Fibroblast of lung (primary cell): ENCODE results near the gene CRACDL. TPM values are rescaled to one million over a fixed set of nuclear protein-coding genes. Genes with fewer than 3 reads are reported as not detected.

Source experiments
- DNase-seq, 2 donors: peaks; one replicate each; pipeline versions ENCODE4 v3.0.0 to v3.0.0-alpha.2; 2010; ENCODE audit warnings: low read depth in 2 of 2
- H2AFZ ChIP-seq: 2 replicates; pipeline ENCODE4 v1.5.1; 2012; ENCODE audit warnings: low read length, control low read depth, inconsistent platforms
- H3K27ac ChIP-seq: 2 replicates; pipeline ENCODE4 v1.5.1; 2011; ENCODE audit warnings: low read length, control low read depth; ENCODE audit not compliant: insufficient read depth
- H3K27me3 ChIP-seq: 2 replicates; pipeline ENCODE4 v1.5.1; 2011; ENCODE audit warnings: mild to moderate bottlenecking, low read length; ENCODE audit not compliant: control insufficient read depth, insufficient read depth
- H3K36me3 ChIP-seq: 2 replicates; pipeline ENCODE4 v1.5.1; 2011; ENCODE audit warnings: low read length; ENCODE audit not compliant: control insufficient read depth, insufficient read depth
- H3K4me1 ChIP-seq: 2 replicates; pipeline ENCODE4 v1.5.1; 2011; ENCODE audit warnings: low read length; ENCODE audit not compliant: control insufficient read depth, insufficient read depth; ENCODE audit errors: extremely low read depth
- H3K4me2 ChIP-seq: 2 replicates; pipeline ENCODE4 v1.5.1; 2011; ENCODE audit warnings: low read length, control low read depth; ENCODE audit not compliant: insufficient read depth; ENCODE audit errors: extremely low read depth
- H3K4me3 ChIP-seq, 4 experiments: fragments of 200-600 bp in 1 of 4; sonication (generic) in 1 of 4; replicated peaks in 1 of 4; 2 replicates each; pipeline ENCODE4 v1.5.1; 2011 to 2016; ENCODE audit warnings: low read length in 4 of 4, low read depth in 3 of 4, mild to moderate bottlenecking in 3 of 4, control low read depth in 2 of 4, inconsistent platforms in 1 of 4, mixed read lengths in 1 of 4; ENCODE audit not compliant: insufficient read depth in 1 of 4; ENCODE audit errors: control extremely low read depth in 1 of 4
- H3K79me2 ChIP-seq: 2 replicates; pipeline ENCODE4 v1.5.1; 2012; ENCODE audit warnings: mild to moderate bottlenecking, low read length, inconsistent platforms; ENCODE audit not compliant: control insufficient read depth, insufficient read depth
- H3K9ac ChIP-seq: 2 replicates; pipeline ENCODE4 v1.5.1; 2011; ENCODE audit warnings: mild to moderate bottlenecking, low read length, control low read depth; ENCODE audit not compliant: insufficient read depth
- H3K9me3 ChIP-seq: 2 replicates; pipeline ENCODE4 v1.5.1; 2012; ENCODE audit warnings: low read depth, low read length; ENCODE audit not compliant: control insufficient read depth, insufficient read depth
- H4K20me1 ChIP-seq: 2 replicates; pipeline ENCODE4 v1.5.1; 2011; ENCODE audit warnings: low read length; ENCODE audit not compliant: control insufficient read depth, insufficient read depth; ENCODE audit errors: extremely low read depth
- CTCF ChIP-seq, 2 donors: IDR thresholded peaks in 1 of 2; conservative IDR thresholded peaks in 1 of 2; 1 replicate in 1 of 2; 2 replicates in 1 of 2; pipeline ENCODE4 v1.5.1; 2011 to 2012; ENCODE audit warnings: low read length in 2 of 2, control low read depth in 1 of 2, inconsistent platforms in 1 of 2, low read depth in 1 of 2, mild to moderate bottlenecking in 1 of 2
- EZH2 ChIP-seq: IDR thresholded peaks from 2 replicates; pipeline ENCODE4 v1.5.1; 2012; ENCODE audit warnings: low read length, control low read depth, mild to moderate bottlenecking; ENCODE audit errors: missing control alignments
- polyA plus RNA-seq, 2 donors: library from polyadenylated mRNA; depleted of rRNA in 1 of 2; stranded (reverse) in 1 of 2; unstranded in 1 of 2; fragments of >200 nt; gene quantifications; 2 replicates each; pipeline ENCODE4 v1.2.1, GENCODE V29; 2011 to 2012; ENCODE audit warnings: missing spikeins in 1 of 2
- total RNA-seq: library from RNA; depleted of rRNA; stranded (reverse); fragments of >200 nt; gene quantifications from 2 replicates; pipeline ENCODE4 v1.2.1, GENCODE V29; 2014

The CRACDL gene
- total and polyA plus RNA-seq, 2 donors (not counting 1 experiment from before 2014, with no cell fraction given) = not detected

GRCh38 chr2:98825858-98826257, 110.2 kb downstream of the CRACDL start:
- H3K27me3 ChIP-seq = peaks cover 12% of the 10 kb centered on the region
- H3K4me2 ChIP-seq = no peak overlapping the region
- TF ChIP-seq EZH2 = no peak
- no peak for TF ChIP-seq CTCF (conservative IDR thresholded peaks at IDR 0.05 in 1 of 2, IDR thresholded peaks at IDR 0.05 in 1 of 2; ENCODE audit: low read depth in 1 of 2, low read length in 2 of 2)
- H3K36me3 ChIP-seq = no peaks in the 10 kb centered on the region
- H3K4me1 ChIP-seq = no peaks in the 10 kb centered on the region
- no peak for DNase-seq
- H3K9ac ChIP-seq = no peak overlapping the region
- no peak overlapping the region for H3K4me3 ChIP-seq
- H3K27ac ChIP-seq = no peak overlapping the region
- H2AFZ ChIP-seq = no peak overlapping the region
- no peaks in the 10 kb centered on the region for H3K79me2 ChIP-seq
- H4K20me1 ChIP-seq = no peaks in the 10 kb centered on the region
- no peaks in the 10 kb centered on the region for H3K9me3 ChIP-seq

GRCh38 chr2:98825404-98825803, 110.6 kb downstream of the CRACDL start:
- peak; percentile 36 for TF ChIP-seq EZH2
- no peak for TF ChIP-seq CTCF (conservative IDR thresholded peaks at IDR 0.05 in 1 of 2, IDR thresholded peaks at IDR 0.05 in 1 of 2; ENCODE audit: low read depth in 1 of 2, low read length in 2 of 2)
- no peaks in the 10 kb centered on the region for H3K79me2 ChIP-seq
- no peak overlapping the region for H3K9ac ChIP-seq
- DNase-seq = no peak
- no peaks in the 10 kb centered on the region for H3K4me1 ChIP-seq
- no peaks in the 10 kb centered on the region for H3K9me3 ChIP-seq
- no peak overlapping the region for H3K4me3 ChIP-seq
- no peak overlapping the region for H2AFZ ChIP-seq
- H3K36me3 ChIP-seq = no peaks in the 10 kb centered on the region
- H3K27ac ChIP-seq = no peak overlapping the region
- peaks cover 12% of the 10 kb centered on the region for H3K27me3 ChIP-seq
- no peaks in the 10 kb centered on the region for H4K20me1 ChIP-seq
- H3K4me2 ChIP-seq = no peak overlapping the region

GRCh38 chr2:98825020-98825350, 111.0 kb downstream of the CRACDL start:
- Histone ChIP-seq H3K4me3 (no peak overlapping the region), H3K79me2 (no peaks in the 10 kb centered on the region), H3K9ac (no peak overlapping the region), H3K36me3 (no peaks in the 10 kb centered on the region), H4K20me1 (no peaks in the 10 kb centered on the region), H3K4me1 (no peaks in the 10 kb centered on the region), H2AFZ (no peak overlapping the region), H3K27me3 (peaks cover 12% of the 10 kb centered on the region), H3K27ac (no peak overlapping the region), H3K9me3 (no peaks in the 10 kb centered on the region), H3K4me2 (no peak overlapping the region)
- no peak for DNase-seq
- TF ChIP-seq CTCF (conservative IDR thresholded peaks at IDR 0.05 in 1 of 2, IDR thresholded peaks at IDR 0.05 in 1 of 2; ENCODE audit: low read depth in 1 of 2, low read length in 2 of 2) (no peak), EZH2 (no peak)
